ENCODE results near the gene LIF. TPM values are rescaled to one million over a fixed set of nuclear protein-coding genes. Genes with fewer than 3 reads are reported as not detected.

Gene LIF
- total RNA-seq, 1 experiment from 2014 or later: 8.0 TPM

DNA sequence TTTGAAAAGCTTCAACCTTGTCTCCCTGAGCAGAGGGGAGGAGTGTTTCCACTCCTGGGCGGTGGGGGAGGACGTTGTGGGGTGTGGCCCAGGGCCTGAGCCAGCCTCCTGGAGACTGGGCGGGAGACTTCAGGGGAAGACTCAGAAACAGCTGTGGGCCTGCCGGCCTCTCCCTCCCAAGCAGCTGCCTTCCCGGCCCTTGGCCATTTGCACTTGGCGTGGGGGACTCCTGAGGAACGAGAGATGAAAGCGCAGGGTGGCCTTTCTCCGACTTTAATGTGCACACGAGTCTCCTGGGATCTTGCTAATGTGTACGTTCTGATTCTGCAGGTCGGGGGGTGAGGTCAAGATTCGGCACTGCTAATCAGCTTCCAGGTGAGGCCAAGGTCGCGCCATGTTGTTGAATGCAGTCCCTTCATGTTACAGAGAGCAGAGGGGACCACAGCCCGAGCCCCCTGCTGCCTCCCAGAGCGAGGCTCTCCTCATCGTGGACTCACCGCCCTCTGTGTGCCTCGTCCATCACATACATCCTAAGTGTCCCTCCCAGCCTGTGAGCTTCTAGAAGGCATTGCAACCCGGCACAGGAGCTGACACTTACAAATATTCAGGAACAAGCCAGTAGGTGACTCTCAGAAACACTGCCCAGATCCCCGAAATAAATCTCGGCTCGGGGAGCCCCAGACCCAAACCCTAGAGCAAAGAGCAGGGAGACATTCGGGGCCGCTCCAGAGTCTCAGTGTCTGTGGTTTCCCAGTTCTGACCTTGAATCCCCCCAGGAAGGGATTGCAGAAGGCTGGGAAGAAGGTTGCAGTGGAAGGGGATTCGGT lies 7.7 kb downstream of the LIF start:
- intact Hi-C loops (cut with micrococcal nuclease; ENCODE audit: unreplicated experiment): no loop called here
- Mint-ChIP-seq H3K27ac (ENCODE audit: unreplicated experiment) (peak overlapping the region; percentile 68), H3K27me3 (ENCODE audit: insufficient read depth, unreplicated experiment) (no peaks in the 10 kb centered on the region)

GRCh38 chr22:30238136-30238535 lies 8.4 kb downstream of the LIF start:
- no peaks in the 10 kb centered on the region for H3K27me3 ChIP-seq (replicated peaks; ENCODE audit: control insufficient read depth, insufficient read depth, low read length)
- BruUV-seq (replicated peaks): no TSS peak
- peaks cover 30% of the 10 kb centered on the region for H3K4me1 Mint-ChIP-seq (ENCODE audit: low read depth, unreplicated experiment)
- peaks cover 52% of the 10 kb centered on the region for H3K4me1 ChIP-seq
- ChIA-PET POLR2A (interaction anchor here (1.0 kb wide), 1 partner anchor 29 kb away, joined by 3 read pairs; no protein-coding TSS in a partner anchor), CTCF (interaction anchor here (0.7 to 1.7 kb wide), 2 partner anchors 50 to 471 kb away, joined by 3 to 4 read pairs; partner anchors contain the start of genes UQCR10 and ZMAT5)
- DNase-seq: peak in 1 of 2 experiments; percentile 39
- no peaks in the 10 kb centered on the region for H3K9me3 ChIP-seq
- no peak for TF ChIP-seq CTCF (IDR thresholded peaks at IDR 0.05; ENCODE audit: insufficient read depth in 1 of 2, low read depth in 1 of 2, low read length in 1 of 2, severe bottlenecking in 1 of 2, unreplicated experiment in 1 of 2)
- no peak overlapping the region for H3K4me3 ChIP-seq (ENCODE audit: low read depth, low read length)
- H3K27me3 Mint-ChIP-seq (ENCODE audit: insufficient read depth, unreplicated experiment): no peaks in the 10 kb centered on the region
- H3K9me3 Mint-ChIP-seq (ENCODE audit: unreplicated experiment): no peaks in the 10 kb centered on the region
- H3K27ac Mint-ChIP-seq (ENCODE audit: unreplicated experiment): peak overlapping the region; percentile 68
- peaks cover 15% of the 10 kb centered on the region for H3K36me3 Mint-ChIP-seq (ENCODE audit: insufficient read depth, unreplicated experiment)
- intact Hi-C loops (cut with micrococcal nuclease; ENCODE audit: unreplicated experiment): no loop called here
- no peaks in the 10 kb centered on the region for H3K36me3 ChIP-seq (ENCODE audit: control insufficient read depth, insufficient read depth, low read length)
- H3K4me3 Mint-ChIP-seq (ENCODE audit: unreplicated experiment): peak overlapping the region; percentile 16

More for the DNA sequence above, 7.7 kb downstream of the LIF start:
- Histone ChIP-seq H3K36me3 (ENCODE audit: control insufficient read depth, insufficient read depth, low read length) (no peaks in the 10 kb centered on the region; the same call in 1 of the 2 replicates), H3K4me3 (ENCODE audit: low read depth, low read length) (no peak overlapping the region), H3K27me3 (replicated peaks; ENCODE audit: control insufficient read depth, insufficient read depth, low read length) (no peaks in the 10 kb centered on the region), H3K4me1 (peaks cover 52% of the 10 kb centered on the region), H3K9me3 (no peaks in the 10 kb centered on the region)
- ChIA-PET POLR2A (interaction anchor here (1.0 kb wide), 1 partner anchor 30 kb away, joined by 3 read pairs; no protein-coding TSS in a partner anchor), CTCF (interaction anchor here (0.7 to 1.7 kb wide), 2 partner anchors 49 to 472 kb away, joined by 3 to 4 read pairs; partner anchors contain the start of genes UQCR10 and ZMAT5)
- H3K4me3 Mint-ChIP-seq (ENCODE audit: unreplicated experiment): peak overlapping the region; percentile 16
- TSS peak; percentile 13 for BruUV-seq (replicated peaks)
- peak; percentile 54 to 70 for DNase-seq
- H3K36me3 Mint-ChIP-seq (ENCODE audit: insufficient read depth, unreplicated experiment): peaks cover 16% of the 10 kb centered on the region
- no peak for TF ChIP-seq CTCF (IDR thresholded peaks at IDR 0.05; ENCODE audit: insufficient read depth in 1 of 2, low read depth in 1 of 2, low read length in 1 of 2, severe bottlenecking in 1 of 2, unreplicated experiment in 1 of 2)
- peaks cover 30% of the 10 kb centered on the region for H3K4me1 Mint-ChIP-seq (ENCODE audit: low read depth, unreplicated experiment)
- no peaks in the 10 kb centered on the region for H3K9me3 Mint-ChIP-seq (ENCODE audit: unreplicated experiment)

- Histone ChIP-seq H3K27me3 (replicated peaks; ENCODE audit: control insufficient read depth, insufficient read depth, low read length) (no peaks in the 10 kb centered on the region), H3K4me3 (ENCODE audit: low read depth, low read length) (no peak overlapping the region), H3K36me3 (ENCODE audit: control insufficient read depth, insufficient read depth, low read length) (no peaks in the 10 kb centered on the region), H3K9me3 (no peaks in the 10 kb centered on the region), H3K4me1 (peaks cover 52% of the 10 kb centered on the region)
- H3K4me3 Mint-ChIP-seq (ENCODE audit: unreplicated experiment): no peak overlapping the region
- intact Hi-C loops (cut with micrococcal nuclease; ENCODE audit: unreplicated experiment): no loop called here
- no peak overlapping the region for H3K27ac Mint-ChIP-seq (ENCODE audit: unreplicated experiment)
- H3K36me3 Mint-ChIP-seq (ENCODE audit: insufficient read depth, unreplicated experiment): peaks cover 8% of the 10 kb centered on the region
- no peaks in the 10 kb centered on the region for H3K9me3 Mint-ChIP-seq (ENCODE audit: unreplicated experiment)
- ChIA-PET POLR2A (no interaction called here), CTCF (no interaction called here)
- BruUV-seq (replicated peaks): no TSS peak
- no peak for TF ChIP-seq CTCF (IDR thresholded peaks at IDR 0.05; ENCODE audit: insufficient read depth in 1 of 2, low read depth in 1 of 2, low read length in 1 of 2, severe bottlenecking in 1 of 2, unreplicated experiment in 1 of 2)
- no peak for DNase-seq
- H3K27me3 Mint-ChIP-seq (ENCODE audit: insufficient read depth, unreplicated experiment): no peaks in the 10 kb centered on the region
- H3K4me1 Mint-ChIP-seq (ENCODE audit: low read depth, unreplicated experiment): peaks cover 30% of the 10 kb centered on the region
Observed at GRCh38 chr22:30236875-30237274, 9.7 kb downstream of the LIF start.
